SK-N-SH treated with all-trans-retinoic acid at 6 μM for 48 hours (cell line): ENCODE measurements around the gene MYO9A.

Source experiments
- ATAC-seq: fragments of 200-7000 bp; cut with Tn5 transposase; 3 replicates; pipeline ENCODE4 v1.9.1; 2020; ENCODE audit warnings: mild to moderate bottlenecking, moderate library complexity
- ARNTL ChIP-seq: fragments of 450-650 bp; formaldehyde crosslinking; IDR thresholded peaks from 2 replicates; pipeline ENCODE4 v1.5.0; 2020; ENCODE audit warnings: low read depth, mild to moderate bottlenecking, moderate library complexity, borderline replicate concordance
- BACH2 ChIP-seq: fragments of 250-450 bp; sonication (Bioruptor Pico); IDR thresholded peaks from 2 replicates; pipeline ENCODE4 v1.9.0; 2021; ENCODE audit warnings: mild to moderate bottlenecking, borderline replicate concordance
- CREB5 ChIP-seq: fragments of 250-450 bp; sonication (Bioruptor Pico); IDR thresholded peaks from 2 replicates; pipeline ENCODE4 v1.5.1; 2020; ENCODE audit warnings: low read depth, mild to moderate bottlenecking, moderate library complexity
- CSRNP3 ChIP-seq: fragments of 250-450 bp; sonication (Bioruptor Pico); IDR thresholded peaks from 2 replicates; pipeline ENCODE4 v1.5.1; 2021; ENCODE audit warnings: mild to moderate bottlenecking, moderate library complexity
- GLIS3 ChIP-seq: fragments of 250-450 bp; sonication (Bioruptor Pico); IDR thresholded peaks from 2 replicates; pipeline ENCODE4 v1.5.0; 2020; ENCODE audit warnings: mild to moderate bottlenecking, moderate library complexity
- OSR1 ChIP-seq: fragments of 250-450 bp; sonication (Bioruptor Pico); IDR thresholded peaks from 2 replicates; pipeline ENCODE4 v1.8.0; 2022; ENCODE audit warnings: moderate library complexity, mild to moderate bottlenecking, inconsistent platforms
- SNAI2 ChIP-seq: fragments of 250-450 bp; sonication (Bioruptor Pico); IDR thresholded peaks from 2 replicates; pipeline ENCODE4 v1.5.0; 2020; ENCODE audit warnings: mild to moderate bottlenecking, moderate library complexity
- TCF4 ChIP-seq: fragments of 250-450 bp; sonication (Bioruptor Pico); IDR thresholded peaks from 2 replicates; pipeline ENCODE4 v1.8.0; 2021; ENCODE audit warnings: mild to moderate bottlenecking, moderate library complexity, borderline replicate concordance
- TOX ChIP-seq: fragments of 250-450 bp; sonication (Bioruptor Pico); IDR thresholded peaks from 2 replicates; pipeline ENCODE4 v1.8.0; 2021; ENCODE audit warnings: mild to moderate bottlenecking, moderate library complexity, borderline replicate concordance
- ZC3H10 ChIP-seq: fragments of 250-450 bp; sonication (Bioruptor Pico); IDR thresholded peaks from 2 replicates; pipeline ENCODE4 v1.5.1; 2021; ENCODE audit warnings: mild to moderate bottlenecking, moderate library complexity
- ZFP3 ChIP-seq: fragments of 250-450 bp; sonication (Bioruptor Pico); IDR thresholded peaks from 2 replicates; pipeline ENCODE4 v1.5.0; 2020; ENCODE audit warnings: mild to moderate bottlenecking, moderate library complexity
- ZFP30 ChIP-seq: fragments of 450-650 bp; formaldehyde crosslinking; IDR thresholded peaks from 2 replicates; pipeline ENCODE4 v1.5.0; 2022; ENCODE audit warnings: mild to moderate bottlenecking, moderate library complexity
- ZNF565 ChIP-seq: fragments of 450-650 bp; formaldehyde crosslinking; conservative IDR thresholded peaks from 2 replicates; pipeline ENCODE4 v1.5.0; 2020; ENCODE audit warnings: low read depth, mild to moderate bottlenecking, moderate library complexity
- ZNF70 ChIP-seq: fragments of 450-650 bp; formaldehyde crosslinking; IDR thresholded peaks from 2 replicates; pipeline ENCODE4 v1.5.0; 2020; ENCODE audit warnings: mild to moderate bottlenecking, moderate library complexity
- ZNF8 ChIP-seq: fragments of 450-650 bp; formaldehyde crosslinking; IDR thresholded peaks from 2 replicates; pipeline ENCODE4 v1.5.0; 2020; ENCODE audit warnings: mild to moderate bottlenecking, moderate library complexity
- TF ChIP-seq, protein P1 (sequence below): fragments of 250-450 bp; sonication (Bioruptor Pico); IDR thresholded peaks from 2 replicates; pipeline ENCODE4 v1.8.0; 2020; ENCODE audit warnings: mild to moderate bottlenecking, moderate library complexity, borderline replicate concordance
- TF ChIP-seq, protein P2 (sequence below): fragments of 250-450 bp; sonication (Bioruptor Pico); IDR thresholded peaks from 2 replicates; pipeline ENCODE4 v1.8.0; 2021; ENCODE audit warnings: low read depth, mild to moderate bottlenecking, moderate library complexity, borderline replicate concordance
- TF ChIP-seq, protein P3 (sequence below): fragments of 250-450 bp; sonication (Bioruptor Pico); IDR thresholded peaks from 2 replicates; pipeline ENCODE4 v1.5.0; 2020; ENCODE audit warnings: mild to moderate bottlenecking, moderate library complexity

MYO9A gene

GRCh38 chr15:71826196-71826595 is 291.8 kb downstream of the MYO9A start:
- ATAC-seq = no peak
- TF ChIP-seq OSR1 = no peak

- no peak for ATAC-seq
- TF ChIP-seq OSR1 (no peak), ZC3H10 (CRISPR knock-in tag) (no peak)
Observed at GRCh38 chr15:71825021-71825730, 292.8 kb downstream of the MYO9A start.

DNA sequence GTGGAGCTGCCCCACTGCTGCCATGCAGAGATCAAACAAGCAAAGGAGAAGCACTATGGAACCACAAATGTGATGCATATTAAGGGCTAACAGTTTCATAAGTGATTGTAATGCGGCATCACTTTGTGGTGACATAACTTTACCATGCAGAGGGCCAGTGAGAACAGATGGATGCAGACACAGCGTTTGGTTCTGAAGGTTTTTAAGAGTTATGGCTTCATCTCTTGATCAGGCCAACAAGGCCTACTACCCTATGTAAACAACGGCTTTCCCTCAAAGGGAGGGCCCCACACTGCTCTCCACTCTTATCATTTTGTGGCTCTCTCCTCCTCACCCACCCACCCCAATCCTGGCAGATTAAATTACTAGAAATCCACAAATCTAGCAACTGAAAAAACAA is 294.1 kb downstream of the MYO9A start:
- TF ChIP-seq GLIS3 (CRISPR knock-in tag) (no peak), SNAI2 (CRISPR knock-in tag) (no peak), ARNTL (no peak), CREB5 (CRISPR knock-in tag) (no peak), ZNF70 (no peak), ZNF565 (CRISPR knock-in tag) (no peak), TCF4 (CRISPR knock-in tag) (no peak)
- TF ChIP-seq, protein P1, sequence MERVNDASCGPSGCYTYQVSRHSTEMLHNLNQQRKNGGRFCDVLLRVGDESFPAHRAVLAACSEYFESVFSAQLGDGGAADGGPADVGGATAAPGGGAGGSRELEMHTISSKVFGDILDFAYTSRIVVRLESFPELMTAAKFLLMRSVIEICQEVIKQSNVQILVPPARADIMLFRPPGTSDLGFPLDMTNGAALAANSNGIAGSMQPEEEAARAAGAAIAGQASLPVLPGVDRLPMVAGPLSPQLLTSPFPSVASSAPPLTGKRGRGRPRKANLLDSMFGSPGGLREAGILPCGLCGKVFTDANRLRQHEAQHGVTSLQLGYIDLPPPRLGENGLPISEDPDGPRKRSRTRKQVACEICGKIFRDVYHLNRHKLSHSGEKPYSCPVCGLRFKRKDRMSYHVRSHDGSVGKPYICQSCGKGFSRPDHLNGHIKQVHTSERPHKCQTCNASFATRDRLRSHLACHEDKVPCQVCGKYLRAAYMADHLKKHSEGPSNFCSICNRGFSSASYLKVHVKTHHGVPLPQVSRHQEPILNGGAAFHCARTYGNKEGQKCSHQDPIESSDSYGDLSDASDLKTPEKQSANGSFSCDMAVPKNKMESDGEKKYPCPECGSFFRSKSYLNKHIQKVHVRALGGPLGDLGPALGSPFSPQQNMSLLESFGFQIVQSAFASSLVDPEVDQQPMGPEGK (CRISPR knock-in tag) = no peak
- no peak for ATAC-seq

GRCh38 chr15:71822890-71823630 is 294.9 kb downstream of the MYO9A start:
- TF ChIP-seq ARNTL = no peak
- no peak for TF ChIP-seq ZNF565 (CRISPR knock-in tag)
- no peak for TF ChIP-seq ZNF8 (CRISPR knock-in tag)
- no peak for TF ChIP-seq ZFP3 (CRISPR knock-in tag)
- TF ChIP-seq ZNF70 = no peak
- TF ChIP-seq TCF4 (CRISPR knock-in tag) = no peak
- no peak for TF ChIP-seq ZFP30
- no peak for TF ChIP-seq GLIS3 (CRISPR knock-in tag)
- TF ChIP-seq, protein P2, sequence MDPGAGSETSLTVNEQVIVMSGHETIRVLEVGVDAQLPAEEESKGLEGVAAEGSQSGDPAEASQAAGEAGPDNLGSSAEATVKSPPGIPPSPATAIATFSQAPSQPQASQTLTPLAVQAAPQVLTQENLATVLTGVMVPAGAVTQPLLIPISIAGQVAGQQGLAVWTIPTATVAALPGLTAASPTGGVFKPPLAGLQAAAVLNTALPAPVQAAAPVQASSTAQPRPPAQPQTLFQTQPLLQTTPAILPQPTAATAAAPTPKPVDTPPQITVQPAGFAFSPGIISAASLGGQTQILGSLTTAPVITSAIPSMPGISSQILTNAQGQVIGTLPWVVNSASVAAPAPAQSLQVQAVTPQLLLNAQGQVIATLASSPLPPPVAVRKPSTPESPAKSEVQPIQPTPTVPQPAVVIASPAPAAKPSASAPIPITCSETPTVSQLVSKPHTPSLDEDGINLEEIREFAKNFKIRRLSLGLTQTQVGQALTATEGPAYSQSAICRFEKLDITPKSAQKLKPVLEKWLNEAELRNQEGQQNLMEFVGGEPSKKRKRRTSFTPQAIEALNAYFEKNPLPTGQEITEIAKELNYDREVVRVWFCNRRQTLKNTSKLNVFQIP (CRISPR knock-in tag) = no peak
- TF ChIP-seq CREB5 (CRISPR knock-in tag) = no peak
- no peak for TF ChIP-seq TOX (CRISPR knock-in tag)
- TF ChIP-seq CSRNP3 = no peak
- TF ChIP-seq BACH2 = no peak
- TF ChIP-seq, protein P3, sequence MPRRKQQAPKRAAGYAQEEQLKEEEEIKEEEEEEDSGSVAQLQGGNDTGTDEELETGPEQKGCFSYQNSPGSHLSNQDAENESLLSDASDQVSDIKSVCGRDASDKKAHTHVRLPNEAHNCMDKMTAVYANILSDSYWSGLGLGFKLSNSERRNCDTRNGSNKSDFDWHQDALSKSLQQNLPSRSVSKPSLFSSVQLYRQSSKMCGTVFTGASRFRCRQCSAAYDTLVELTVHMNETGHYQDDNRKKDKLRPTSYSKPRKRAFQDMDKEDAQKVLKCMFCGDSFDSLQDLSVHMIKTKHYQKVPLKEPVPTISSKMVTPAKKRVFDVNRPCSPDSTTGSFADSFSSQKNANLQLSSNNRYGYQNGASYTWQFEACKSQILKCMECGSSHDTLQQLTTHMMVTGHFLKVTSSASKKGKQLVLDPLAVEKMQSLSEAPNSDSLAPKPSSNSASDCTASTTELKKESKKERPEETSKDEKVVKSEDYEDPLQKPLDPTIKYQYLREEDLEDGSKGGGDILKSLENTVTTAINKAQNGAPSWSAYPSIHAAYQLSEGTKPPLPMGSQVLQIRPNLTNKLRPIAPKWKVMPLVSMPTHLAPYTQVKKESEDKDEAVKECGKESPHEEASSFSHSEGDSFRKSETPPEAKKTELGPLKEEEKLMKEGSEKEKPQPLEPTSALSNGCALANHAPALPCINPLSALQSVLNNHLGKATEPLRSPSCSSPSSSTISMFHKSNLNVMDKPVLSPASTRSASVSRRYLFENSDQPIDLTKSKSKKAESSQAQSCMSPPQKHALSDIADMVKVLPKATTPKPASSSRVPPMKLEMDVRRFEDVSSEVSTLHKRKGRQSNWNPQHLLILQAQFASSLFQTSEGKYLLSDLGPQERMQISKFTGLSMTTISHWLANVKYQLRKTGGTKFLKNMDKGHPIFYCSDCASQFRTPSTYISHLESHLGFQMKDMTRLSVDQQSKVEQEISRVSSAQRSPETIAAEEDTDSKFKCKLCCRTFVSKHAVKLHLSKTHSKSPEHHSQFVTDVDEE (CRISPR knock-in tag) = no peak
- no peak for ATAC-seq
